B cell (primary cell): ENCODE results near the gene THOC7. TPM values are rescaled to one million over a fixed set of nuclear protein-coding genes. Genes with fewer than 3 reads are reported as not detected.
A peak's percentile ranks its signal among the peaks of the same experiment; 100 is the strongest.

Source experiments
- ATAC-seq: fragments of 200-7000 bp; cut with Tn5 transposase; one replicate; pipeline ENCODE4 v1.10.0; 2021; ENCODE audit warnings: low read depth, mild to moderate bottlenecking, moderate number of reproducible peaks, moderate library complexity
- CTCF ChIA-PET: fragments of 350-600 bp; sonication (Branson Sonifier 250); formaldehyde crosslinking; loops from one replicate; lab custom pipeline; 2021; ENCODE audit warnings: antibody characterized with exemption, inconsistent platforms; lab: Charles Lee
- POLR2A ChIA-PET: fragments of 350-600 bp; sonication (Branson Sonifier 250); formaldehyde crosslinking; loops from one replicate; lab custom pipeline; 2021; ENCODE audit warnings: antibody characterized with exemption; lab: Charles Lee
- DNase-seq: peaks from one replicate; pipeline ENCODE4 v3.0.0; 2013
- H2AFZ ChIP-seq: 2 replicates; pipeline ENCODE4 v1.6.1; 2012; ENCODE audit warnings: mild to moderate bottlenecking, low read depth, low read length; ENCODE audit not compliant: insufficient read depth, poor library complexity, severe bottlenecking
- H3K27ac ChIP-seq, 2 donors: 1 replicate in 1 of 2; 2 replicates in 1 of 2; pipeline ENCODE4 v1.5.1; 2012 to 2013; ENCODE audit warnings: low read length in 2 of 2, mild to moderate bottlenecking in 2 of 2, moderate library complexity in 1 of 2
- H3K27me3 ChIP-seq, 4 experiments: fragments of 200-600 bp in 1 of 4; sonication (generic) in 1 of 4; replicated peaks in 1 of 4; 1 replicate in 2 of 4; 2 replicates in 2 of 4; pipeline versions ENCODE4 v1.6.1 to v1.7.0; 2013 to 2016; ENCODE audit warnings: low read length in 3 of 4, mild to moderate bottlenecking in 2 of 4, mixed read lengths in 1 of 4, moderate library complexity in 1 of 4; ENCODE audit not compliant: insufficient read depth in 4 of 4, control insufficient read depth in 3 of 4; ENCODE audit errors: control extremely low read depth in 1 of 4
- H3K36me3 ChIP-seq, 2 experiments: replicated peaks in 1 of 2; 1 replicate in 1 of 2; 2 replicates in 1 of 2; pipeline versions ENCODE4 v1.6.1 to v1.7.1; 2013; ENCODE audit warnings: low read length in 1 of 2; ENCODE audit not compliant: insufficient read depth in 2 of 2, control insufficient read depth in 1 of 2; ENCODE audit errors: control extremely low read depth in 1 of 2, extremely low read depth in 1 of 2
- H3K4me1 ChIP-seq, 2 donors: fragments of 200-600 bp in 1 of 2; sonication (generic) in 1 of 2; 1 replicate in 1 of 2; 2 replicates in 1 of 2; pipeline versions ENCODE4 v1.5.1 to v1.6.1; 2013 to 2017; ENCODE audit warnings: low read length in 2 of 2; ENCODE audit not compliant: control insufficient read depth in 2 of 2, insufficient read depth in 2 of 2
- H3K4me2 ChIP-seq: replicated peaks from 2 replicates; pipeline ENCODE3; 2012; ENCODE audit warnings: mild to moderate bottlenecking, low read depth, low read length; ENCODE audit not compliant: poor library complexity, severe bottlenecking
- H3K4me3 ChIP-seq, 5 experiments: fragments of 200-600 bp in 1 of 5; sonication (generic) in 1 of 5; 1 replicate in 3 of 5; 2 replicates in 2 of 5; pipeline versions ENCODE4 v1.5.1 to v1.7.0; 2011 to 2016; ENCODE audit warnings: low read length in 4 of 5, mild to moderate bottlenecking in 4 of 5, low read depth in 2 of 5, control low read depth in 1 of 5, moderate library complexity in 1 of 5; ENCODE audit not compliant: insufficient read depth in 1 of 5; ENCODE audit errors: control extremely low read depth in 1 of 5, extremely low read depth in 1 of 5
- H3K79me2 ChIP-seq: fragments of 200-600 bp; sonication (generic); one replicate; pipeline ENCODE4 v1.6.0; 2016; ENCODE audit warnings: low read length; ENCODE audit not compliant: control insufficient read depth, insufficient read depth
- H3K9ac ChIP-seq: fragments of 200-600 bp; sonication (generic); 2 replicates; pipeline ENCODE4 v1.6.1; 2017; ENCODE audit warnings: mild to moderate bottlenecking, low read length, moderate library complexity
- H3K9me3 ChIP-seq, 3 donors: one replicate each; pipeline versions ENCODE4 v1.6.1 to v1.7.1; 2013; ENCODE audit warnings: low read length in 2 of 3; ENCODE audit not compliant: control insufficient read depth in 2 of 3, insufficient read depth in 1 of 3; ENCODE audit errors: control extremely low read depth in 1 of 3
- H4K20me1 ChIP-seq: 2 replicates; pipeline ENCODE4 v1.6.0; 2012; ENCODE audit warnings: mild to moderate bottlenecking, low read length; ENCODE audit not compliant: insufficient read depth, control insufficient read depth, poor library complexity, severe bottlenecking
- H3K27ac Mint-ChIP-seq: one replicate; pipeline ENCODE4 v1.8.0; 2021; ENCODE audit warnings: mixed read lengths
- H3K27me3 Mint-ChIP-seq: one replicate; pipeline ENCODE4 v1.8.0; 2021; ENCODE audit warnings: mixed read lengths
- H3K4me1 Mint-ChIP-seq: one replicate; pipeline ENCODE4 v1.8.0; 2021; ENCODE audit warnings: mixed read lengths
- H3K4me3 Mint-ChIP-seq: one replicate; pipeline ENCODE4 v1.8.0; 2021; ENCODE audit warnings: mixed read lengths
- H3K9me3 Mint-ChIP-seq: one replicate; pipeline ENCODE4 v1.8.0; 2022; ENCODE audit warnings: mixed read lengths; ENCODE audit not compliant: insufficient read depth
- EZH2 ChIP-seq: IDR thresholded peaks from 2 replicates; pipeline ENCODE4 v1.6.1; 2012; ENCODE audit warnings: borderline replicate concordance, low read depth, mild to moderate bottlenecking, moderate library complexity, low read length; ENCODE audit not compliant: insufficient read depth, poor library complexity, severe bottlenecking
- WGBS: methylation state at CpG from one replicate; pipeline ENCODE4 v1.1.5; 2013; ENCODE audit warnings: missing lambda C conversion rate; ENCODE audit not compliant: insufficient coverage; 5-methylcytosine and 5-hydroxymethylcytosine counted together
- intact Hi-C: fragments of 100-400 bp; cut with micrococcal nuclease; formaldehyde crosslinking; loops from one replicate; pipeline ENCODE4 v1.10.0; 2022
- polyA plus RNA-seq: library from polyadenylated mRNA; depleted of rRNA; stranded (reverse); fragments of >200 nt; gene quantifications from 2 replicates; pipeline ENCODE4 v1.2.3, GENCODE V29; 2012
- total RNA-seq, 2 donors: library from RNA; stranded (reverse); fragments of 120-200 nt in 1 of 2; gene quantifications; 1 replicate in 1 of 2; 2 replicates in 1 of 2; pipeline versions ENCODE4 v1.2.3 to v1.2.4, GENCODE V29; 2013 to 2022
- TF ChIP-seq, protein P1 (sequence below): fragments of 200-600 bp; IDR thresholded peaks from one replicate; pipeline ENCODE4 v1.8.0; 2022; ENCODE audit warnings: antibody characterized with exemption, mild to moderate bottlenecking

Gene THOC7
- total and polyA plus RNA-seq, 2 donors (not counting 1 experiment from before 2014, with no cell fraction given): 17.5 to 30.5 TPM

GRCh38 chr3:63912768-63913588, 49.4 kb upstream of the THOC7 start:
- Histone ChIP-seq H3K27me3 (no peaks in the 10 kb centered on the region), H3K9me3 (no peaks in the 10 kb centered on the region), H4K20me1 (no peaks in the 10 kb centered on the region), H3K4me2 (peak overlapping the region; percentile 88), H3K27ac (peak overlapping the region; percentile 70 to 87), H2AFZ (peak overlapping the region; percentile 26), H3K36me3 (peaks cover 0 to 19% of the 10 kb centered on the region in 2 experiments), H3K4me3 (peak overlapping the region; percentile 32 to 73 (median 63)), H3K9ac (peak overlapping the region; percentile 83), H3K4me1 (peaks cover 17 to 25% of the 10 kb centered on the region in 2 donors), H3K79me2 (peaks cover 10% of the 10 kb centered on the region)
- DNase-seq: no peak
- peak; percentile 29 for ATAC-seq
- peak overlapping the region; percentile 93 for H3K27ac Mint-ChIP-seq
- TF ChIP-seq, protein P1, sequence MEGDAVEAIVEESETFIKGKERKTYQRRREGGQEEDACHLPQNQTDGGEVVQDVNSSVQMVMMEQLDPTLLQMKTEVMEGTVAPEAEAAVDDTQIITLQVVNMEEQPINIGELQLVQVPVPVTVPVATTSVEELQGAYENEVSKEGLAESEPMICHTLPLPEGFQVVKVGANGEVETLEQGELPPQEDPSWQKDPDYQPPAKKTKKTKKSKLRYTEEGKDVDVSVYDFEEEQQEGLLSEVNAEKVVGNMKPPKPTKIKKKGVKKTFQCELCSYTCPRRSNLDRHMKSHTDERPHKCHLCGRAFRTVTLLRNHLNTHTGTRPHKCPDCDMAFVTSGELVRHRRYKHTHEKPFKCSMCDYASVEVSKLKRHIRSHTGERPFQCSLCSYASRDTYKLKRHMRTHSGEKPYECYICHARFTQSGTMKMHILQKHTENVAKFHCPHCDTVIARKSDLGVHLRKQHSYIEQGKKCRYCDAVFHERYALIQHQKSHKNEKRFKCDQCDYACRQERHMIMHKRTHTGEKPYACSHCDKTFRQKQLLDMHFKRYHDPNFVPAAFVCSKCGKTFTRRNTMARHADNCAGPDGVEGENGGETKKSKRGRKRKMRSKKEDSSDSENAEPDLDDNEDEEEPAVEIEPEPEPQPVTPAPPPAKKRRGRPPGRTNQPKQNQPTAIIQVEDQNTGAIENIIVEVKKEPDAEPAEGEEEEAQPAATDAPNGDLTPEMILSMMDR: no peak
- TF ChIP-seq EZH2: no peak
- H3K9me3 Mint-ChIP-seq: no peaks in the 10 kb centered on the region
- no peaks in the 10 kb centered on the region for H3K27me3 Mint-ChIP-seq
- H3K4me1 Mint-ChIP-seq: peaks cover 33% of the 10 kb centered on the region
- CTCF ChIA-PET: interaction anchor here (1.3 to 1.8 kb wide), 5 partner anchors 15 to 49 kb away, joined by 3 to 12 read pairs (median 5); partner anchors contain the start of genes ATXN7 and THOC7
- POLR2A ChIA-PET: interaction anchor here (0.6 to 1.8 kb wide), 2 partner anchors 9 to 15 kb away, joined by 3 to 8 read pairs; no protein-coding TSS in a partner anchor
- intact Hi-C loops: loop anchor here (1.0 to 5.0 kb wide), 3 partner anchors 14 to 110 kb away; partner anchors contain the start of gene PSMD6
- 23% methylated on average over 35 of the region's 46 CpGs for WGBS
- H3K4me3 Mint-ChIP-seq: peak overlapping the region; percentile 95
